Measurements from ENCODE around the gene YIPF7.

DNA sequence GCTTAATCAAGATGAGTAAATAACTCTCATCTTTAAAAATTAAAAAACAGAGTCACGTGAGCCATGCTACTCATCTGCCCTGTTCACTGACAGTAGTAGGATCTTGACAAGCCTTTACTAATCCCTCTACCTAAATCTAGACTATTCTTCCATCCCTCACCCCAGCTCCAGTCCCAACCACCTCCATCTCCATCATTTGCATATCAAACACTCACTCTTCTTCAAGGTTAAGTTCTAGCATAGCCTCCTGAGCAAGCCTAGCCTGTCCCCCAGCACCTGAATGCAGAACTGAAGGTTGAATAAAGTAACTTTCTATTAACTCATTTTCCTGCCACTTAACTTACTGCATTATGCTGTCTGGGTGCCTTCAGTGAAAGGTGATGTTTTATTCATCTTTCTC lies 72.5 kb downstream of the YIPF7 start:
- TF ChIP-seq, protein P1, sequence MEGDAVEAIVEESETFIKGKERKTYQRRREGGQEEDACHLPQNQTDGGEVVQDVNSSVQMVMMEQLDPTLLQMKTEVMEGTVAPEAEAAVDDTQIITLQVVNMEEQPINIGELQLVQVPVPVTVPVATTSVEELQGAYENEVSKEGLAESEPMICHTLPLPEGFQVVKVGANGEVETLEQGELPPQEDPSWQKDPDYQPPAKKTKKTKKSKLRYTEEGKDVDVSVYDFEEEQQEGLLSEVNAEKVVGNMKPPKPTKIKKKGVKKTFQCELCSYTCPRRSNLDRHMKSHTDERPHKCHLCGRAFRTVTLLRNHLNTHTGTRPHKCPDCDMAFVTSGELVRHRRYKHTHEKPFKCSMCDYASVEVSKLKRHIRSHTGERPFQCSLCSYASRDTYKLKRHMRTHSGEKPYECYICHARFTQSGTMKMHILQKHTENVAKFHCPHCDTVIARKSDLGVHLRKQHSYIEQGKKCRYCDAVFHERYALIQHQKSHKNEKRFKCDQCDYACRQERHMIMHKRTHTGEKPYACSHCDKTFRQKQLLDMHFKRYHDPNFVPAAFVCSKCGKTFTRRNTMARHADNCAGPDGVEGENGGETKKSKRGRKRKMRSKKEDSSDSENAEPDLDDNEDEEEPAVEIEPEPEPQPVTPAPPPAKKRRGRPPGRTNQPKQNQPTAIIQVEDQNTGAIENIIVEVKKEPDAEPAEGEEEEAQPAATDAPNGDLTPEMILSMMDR (IDR thresholded peaks at IDR 0.05): no peak
- TF ChIP-seq POLR2AphosphoS5 (IDR thresholded peaks at IDR 0.05) (no peak), POLR2A (IDR thresholded peaks at IDR 0.05) (no peak)
